H1 (cell line): ENCODE measurements around the gene NOTCH2. TPM values are rescaled to one million over a fixed set of nuclear protein-coding genes. Genes with fewer than 3 reads are reported as not detected.

Experiments
- CTCF ChIA-PET: fragments of 300-600 bp; sonication (Branson Sonifier 250); formaldehyde crosslinking; loops from one replicate; lab custom pipeline; 2021; ENCODE audit not compliant: partially characterized antibody; lab: Charles Lee
- POLR2A ChIA-PET: fragments of 300-600 bp; sonication (Branson Sonifier 250); formaldehyde crosslinking; loops from one replicate; lab custom pipeline; 2021; ENCODE audit warnings: inconsistent platforms; ENCODE audit not compliant: partially characterized antibody; lab: Charles Lee
- DNase-seq, 2 experiments: peaks; one replicate each; pipeline versions ENCODE4 v3.0.0 to v3.0.0-alpha.2; 2010 to 2022; ENCODE audit warnings: low spot score in 2 of 2, low read depth in 1 of 2, mixed read lengths in 1 of 2
- FAIRE-seq: peaks from 2 replicates; lab custom pipeline; 2011; peaks lifted over from hg19 to GRCh38; lab: Jason Lieb, UNC
- H2AFZ ChIP-seq: 2 replicates; pipeline ENCODE4 v1.8.1; 2012; ENCODE audit warnings: low read length, inconsistent platforms
- H2AK5ac ChIP-seq: 2 replicates; pipeline ENCODE4 v1.6.1; 2013; ENCODE audit warnings: low read depth, low read length
- H2BK120ac ChIP-seq: replicated peaks from 2 replicates; pipeline ENCODE3; 2013; ENCODE audit warnings: low read depth, low read length, inconsistent platforms
- H2BK12ac ChIP-seq: 2 replicates; pipeline ENCODE4 v1.6.1; 2013; ENCODE audit warnings: low read depth, low read length
- H2BK15ac ChIP-seq: 2 replicates; pipeline ENCODE4 v1.6.1; 2013; ENCODE audit warnings: low read length
- H2BK20ac ChIP-seq: 2 replicates; pipeline ENCODE4 v1.6.1; 2013; ENCODE audit warnings: low read length
- H2BK5ac ChIP-seq: 2 replicates; pipeline ENCODE4 v1.6.1; 2013; ENCODE audit warnings: low read depth, low read length
- H3K14ac ChIP-seq: 2 replicates; pipeline ENCODE4 v1.6.1; 2013; ENCODE audit warnings: inconsistent platforms; ENCODE audit not compliant: insufficient read length
- H3K18ac ChIP-seq: 2 replicates; pipeline ENCODE4 v1.6.1; 2013; ENCODE audit warnings: low read length; ENCODE audit errors: extremely low read depth
- H3K23ac ChIP-seq: 2 replicates; pipeline ENCODE4 v1.6.1; 2013; ENCODE audit warnings: inconsistent platforms; ENCODE audit not compliant: insufficient read length
- H3K23me2 ChIP-seq: 2 replicates; pipeline ENCODE4 v1.6.1; 2013; ENCODE audit warnings: low read depth, low read length
- H3K27ac ChIP-seq: 2 replicates; pipeline ENCODE4 v1.6.1; 2011; ENCODE audit warnings: low read depth, low read length, inconsistent platforms
- H3K27me3 ChIP-seq, 4 experiments: replicated peaks in 1 of 4; 1 replicate in 1 of 4; 2 replicates in 3 of 4; pipeline versions ENCODE4 v1.6.1 to v1.8.1; 2011 to 2013; ENCODE audit warnings: low read length in 3 of 4, mild to moderate bottlenecking in 3 of 4, inconsistent platforms in 2 of 4, mixed read lengths in 2 of 4, moderate library complexity in 1 of 4; ENCODE audit not compliant: control insufficient read depth in 3 of 4, insufficient read depth in 3 of 4; ENCODE audit errors: extremely low read depth in 1 of 4
- H3K36me3 ChIP-seq, 4 experiments: 2 replicates each; pipeline versions ENCODE4 v1.6.1 to v1.8.1; 2011 to 2013; ENCODE audit warnings: mild to moderate bottlenecking in 4 of 4, low read length in 3 of 4, moderate library complexity in 2 of 4, control low read depth in 1 of 4, inconsistent platforms in 1 of 4; ENCODE audit not compliant: insufficient read depth in 4 of 4, control insufficient read depth in 2 of 4
- H3K4ac ChIP-seq: replicated peaks from 2 replicates; pipeline ENCODE3; 2013; ENCODE audit warnings: low read length, low read depth, mixed read lengths, inconsistent platforms; ENCODE audit not compliant: insufficient read length
- H3K4me1 ChIP-seq, 4 experiments: replicated peaks in 1 of 4; 1 replicate in 1 of 4; 2 replicates in 3 of 4; pipeline versions ENCODE4 v1.6.1 to v1.8.1; 2011 to 2013; ENCODE audit warnings: low read length in 3 of 4, inconsistent platforms in 2 of 4, mixed read lengths in 1 of 4; ENCODE audit not compliant: insufficient read depth in 4 of 4, control insufficient read depth in 3 of 4
- H3K4me2 ChIP-seq, 2 experiments: 2 replicates each; pipeline versions ENCODE4 v1.6.1 to v1.8.1; 2011 to 2013; ENCODE audit warnings: low read depth in 2 of 2, low read length in 2 of 2, control low read depth in 1 of 2, inconsistent platforms in 1 of 2, mild to moderate bottlenecking in 1 of 2; ENCODE audit not compliant: insufficient read depth in 1 of 2
- H3K4me3 ChIP-seq, 4 experiments: fragments of 200-600, 300-600 bp in 1 of 4; sonication (generic), shearing (Covaris generic), sonication (Bioruptor Twin) in 1 of 4; 2 replicates each; pipeline versions ENCODE4 v1.5.1 to v1.8.1; 2011 to 2016; ENCODE audit warnings: low read length in 4 of 4, low read depth in 3 of 4, control low read depth in 2 of 4, inconsistent platforms in 2 of 4, mild to moderate bottlenecking in 2 of 4, mixed read lengths in 1 of 4, moderate library complexity in 1 of 4; ENCODE audit not compliant: insufficient read depth in 2 of 4; ENCODE audit errors: extremely low read depth in 1 of 4
- H3K56ac ChIP-seq: replicated peaks from 2 replicates; pipeline ENCODE3; 2013; ENCODE audit warnings: low read depth, mild to moderate bottlenecking, mixed read lengths, low read length, inconsistent platforms; ENCODE audit not compliant: insufficient read length
- H3K79me1 ChIP-seq: 2 replicates; pipeline ENCODE4 v1.6.1; 2013; ENCODE audit warnings: low read depth, low read length, control low read depth
- H3K79me2 ChIP-seq, 2 experiments: 2 replicates each; pipeline versions ENCODE4 v1.6.1 to v1.8.1; 2012 to 2013; ENCODE audit warnings: low read length in 2 of 2, mild to moderate bottlenecking in 2 of 2, inconsistent platforms in 1 of 2; ENCODE audit not compliant: insufficient read depth in 2 of 2, control insufficient read depth in 1 of 2
- H3K9ac ChIP-seq, 4 experiments: replicated peaks in 1 of 4; 1 replicate in 1 of 4; 2 replicates in 3 of 4; pipeline versions ENCODE4 v1.6.1 to v1.8.1; 2011 to 2013; ENCODE audit warnings: low read depth in 3 of 4, low read length in 3 of 4, control low read depth in 2 of 4, mild to moderate bottlenecking in 2 of 4, moderate library complexity in 2 of 4, inconsistent platforms in 1 of 4; ENCODE audit errors: extremely low read depth in 1 of 4
- H3K9me3 ChIP-seq, 2 experiments: 2 replicates each; pipeline versions ENCODE4 v1.6.1 to v1.8.1; 2012 to 2013; ENCODE audit warnings: mild to moderate bottlenecking in 2 of 2, moderate library complexity in 2 of 2, control low read depth in 1 of 2, inconsistent platforms in 1 of 2, low read depth in 1 of 2, low read length in 1 of 2, mixed read lengths in 1 of 2; ENCODE audit not compliant: insufficient read depth in 2 of 2
- H4K20me1 ChIP-seq, 2 experiments: replicated peaks in 1 of 2; 2 replicates each; pipeline versions ENCODE3 to v1.8.1; 2011 to 2013; ENCODE audit warnings: inconsistent platforms in 2 of 2, low read length in 2 of 2, mild to moderate bottlenecking in 1 of 2; ENCODE audit not compliant: insufficient read depth in 2 of 2, control insufficient read depth in 1 of 2
- H4K5ac ChIP-seq: 2 replicates; pipeline ENCODE4 v1.6.1; 2013; ENCODE audit warnings: low read length, low read depth, mixed read lengths, inconsistent platforms; ENCODE audit not compliant: insufficient read length
- H4K8ac ChIP-seq: 2 replicates; pipeline ENCODE4 v1.8.0; 2013; ENCODE audit warnings: mild to moderate bottlenecking, moderate library complexity, low read length, inconsistent platforms; ENCODE audit not compliant: insufficient read depth; ENCODE audit errors: extremely low read depth
- H4K91ac ChIP-seq: replicated peaks from 2 replicates; pipeline ENCODE3; 2013; ENCODE audit warnings: low read length, mixed read lengths, inconsistent platforms; ENCODE audit not compliant: insufficient read length
- BACH1 ChIP-seq: IDR thresholded peaks from 2 replicates; pipeline ENCODE4 v1.6.1; 2012; ENCODE audit warnings: low read length, improper control_type of control experiment
- CTBP2 ChIP-seq: IDR thresholded peaks from 2 replicates; pipeline ENCODE4 v1.7.0; 2011; ENCODE audit warnings: borderline replicate concordance, mild to moderate bottlenecking, moderate library complexity, mixed read lengths, low read length; ENCODE audit not compliant: insufficient read depth, insufficient read length
- CTCF ChIP-seq, 3 experiments: IDR thresholded peaks; 1 replicate in 2 of 3; 2 replicates in 1 of 3; pipeline versions ENCODE4 v1.5.1 to v1.6.1; 2011; ENCODE audit warnings: low read length in 3 of 3, mild to moderate bottlenecking in 3 of 3, inconsistent platforms in 2 of 3, low read depth in 1 of 3, moderate library complexity in 1 of 3; ENCODE audit not compliant: insufficient read depth in 1 of 3; ENCODE audit errors: control extremely low read depth in 1 of 3
- GTF2F1 ChIP-seq: IDR thresholded peaks from 2 replicates; pipeline ENCODE4 v1.6.1; 2012; ENCODE audit warnings: low read depth, low read length, improper control_type of control experiment, borderline replicate concordance
- KDM5A ChIP-seq: fragments of 200-600 bp; IDR thresholded peaks from 2 replicates; pipeline ENCODE4 v1.7.1; 2012; ENCODE audit warnings: mild to moderate bottlenecking, low read length, inconsistent platforms, mixed read lengths
- SIRT6 ChIP-seq: IDR thresholded peaks from one replicate; pipeline ENCODE4 v1.7.1; 2012; ENCODE audit warnings: low read length, inconsistent platforms
- SIX5 ChIP-seq: IDR thresholded peaks from 2 replicates; pipeline ENCODE4 v1.6.1; 2011; ENCODE audit warnings: mild to moderate bottlenecking, low read depth, low read length
- TBP ChIP-seq: IDR thresholded peaks from 2 replicates; pipeline ENCODE4 v1.6.1; 2011; ENCODE audit warnings: low read depth, low read length, improper control_type of control experiment
- polyA plus RNA-seq, 7 experiments: library from polyadenylated mRNA; depleted of rRNA in 3 of 7; stranded (reverse) in 5 of 7; unstranded in 2 of 7; fragments of >200 nt in 5 of 7; fragments of 200-250 nt in 2 of 7; gene quantifications; 1 replicate in 5 of 7; 2 replicates in 1 of 7; 4 replicates in 1 of 7; pipeline versions ENCODE4 v1.2.1 to v1.2.3, GENCODE V29; 2011 to 2013; ENCODE audit warnings: missing spikeins in 2 of 7, mixed read lengths in 2 of 7
- total RNA-seq: library from RNA; stranded (reverse); fragmentation: NEBNext Ultra II Directional; extraction: Animal tissue kit (Norgen Biotek cat#: 25700); gene quantifications from 2 replicates; pipeline ENCODE4 v1.2.1, GENCODE V29; 2021

NOTCH2 gene
- total and polyA plus RNA-seq, 2 of the 8 experiments (the other 6 are each of a cell fraction or from before 2014, with no cell fraction given) = 17.7 to 63.0 TPM

GRCh38 chr1:119878171-119878570 lies 191.3 kb downstream of the NOTCH2 start:
- CTCF ChIA-PET = interaction anchor here (0.7 to 2.1 kb wide), 4 partner anchors 8 to 15 kb away, joined by 3 to 8 read pairs (median 5); no protein-coding TSS in a partner anchor
- POLR2A ChIA-PET = no interaction called here
- no peak for FAIRE-seq

More at GRCh38 chr1:119878171-119878570, 191.3 kb downstream of the NOTCH2 start:
- H3K27ac ChIP-seq = no peak overlapping the region
- no peak overlapping the region for H2AK5ac ChIP-seq
- no peak overlapping the region for H2AFZ ChIP-seq
- H3K79me1 ChIP-seq = no peaks in the 10 kb centered on the region
- TF ChIP-seq CTCF (IDR thresholded peaks at IDR 0.05; ENCODE audit: control extremely low read depth in 1 of 3, insufficient read depth in 1 of 3, low read depth in 1 of 3, low read length in 3 of 3) (no peak), KDM5A (no peak), CTBP2 (no peak), BACH1 (no peak), SIRT6 (no peak), TBP (no peak), GTF2F1 (no peak), SIX5 (no peak)
- TF ChIP-seq, all 59 proteins: peak for 0
- no peak overlapping the region for H2BK15ac ChIP-seq
- H4K5ac ChIP-seq = no peak overlapping the region
- no peak overlapping the region for H3K23ac ChIP-seq
- H4K20me1 ChIP-seq = no peaks in the 10 kb centered on the region
- H3K23me2 ChIP-seq = peaks cover 2% of the 10 kb centered on the region; the same call in 1 of the 2 replicates
- H3K4me3 ChIP-seq = no peak overlapping the region
- no peak overlapping the region for H2BK5ac ChIP-seq
- H3K56ac ChIP-seq = no peak overlapping the region
- no peak overlapping the region for H2BK12ac ChIP-seq
- no peak overlapping the region for H3K18ac ChIP-seq
- no peaks in the 10 kb centered on the region for H3K79me2 ChIP-seq
- no peak overlapping the region for H3K9ac ChIP-seq
- H3K4me2 ChIP-seq = no peak overlapping the region
- no peak overlapping the region for H2BK20ac ChIP-seq
- no peak overlapping the region for H3K4ac ChIP-seq
- no peak overlapping the region for H4K8ac ChIP-seq
- no peak overlapping the region for H2BK120ac ChIP-seq
- no peaks in the 10 kb centered on the region for H3K4me1 ChIP-seq
- no peaks in the 10 kb centered on the region for H3K36me3 ChIP-seq
- H4K91ac ChIP-seq = no peak overlapping the region
- no peak for DNase-seq
- H3K14ac ChIP-seq = no peak overlapping the region
- H3K9me3 ChIP-seq = no peaks in the 10 kb centered on the region
- H3K27me3 ChIP-seq = no peaks in the 10 kb centered on the region; a peak in 1 of 7 replicates
